COLO668 (cell line): ENCODE measurements around the gene HIF3A.
A peak's percentile ranks its signal among the peaks of the same experiment; 100 is the strongest.
"Not testable (repeated sequence)": the region's sequence is repeated elsewhere in the genome, so short reads cannot be mapped to it uniquely, and the experiment has no call there.

ENCODE experiments used
- DNase-seq: peaks from one replicate; lab custom pipeline; 2025; ENCODE audit not compliant: unreplicated experiment; lab: John Stamatoyannopoulos, UW

HIF3A gene

GRCh38 chr19:46296722-46297461 is at the start of gene HIF3A:
TSS of gene HIF3A (plus strand) at chr19:46297042. CDS start at chr19:46297077, 35 bp downstream.
- DNase-seq: no peak

GRCh38 chr19:46250076-46250735 is 46.6 kb upstream of the HIF3A start:
- DNase-seq: no peak

- DNase-seq: peak; percentile 76
Observed at GRCh38 chr19:46251416-46251815, 45.4 kb upstream of the HIF3A start.

GRCh38 chr19:46254776-46255175 is 42.1 kb upstream of the HIF3A start:
- DNase-seq: no peak

GRCh38 chr19:46256855-46257254 is 40.0 kb upstream of the HIF3A start:
- DNase-seq: no peak

GRCh38 chr19:46261501-46261900 is 35.3 kb upstream of the HIF3A start:
- not testable (repeated sequence) for DNase-seq

GRCh38 chr19:46262684-46263296 is 34.1 kb upstream of the HIF3A start:
- DNase-seq: peak; percentile 57

- not testable (repeated sequence) for DNase-seq
Observed at GRCh38 chr19:46264801-46265200, 32.0 kb upstream of the HIF3A start.

GRCh38 chr19:46265217-46265828 is 31.5 kb upstream of the HIF3A start:
- peak; percentile 77 for DNase-seq

- no peak for DNase-seq
Observed at GRCh38 chr19:46269101-46269500, 27.7 kb upstream of the HIF3A start.

GRCh38 chr19:46270521-46271256 is 26.2 kb upstream of the HIF3A start:
- DNase-seq: no peak

- no peak for DNase-seq
Observed at GRCh38 chr19:46271481-46272197, 25.2 kb upstream of the HIF3A start.

GRCh38 chr19:46273931-46274330 is 22.9 kb upstream of the HIF3A start:
- not testable (repeated sequence) for DNase-seq

- no peak for DNase-seq
Observed at GRCh38 chr19:46279177-46279576, 17.7 kb upstream of the HIF3A start.

GRCh38 chr19:46283771-46284170 is 13.1 kb upstream of the HIF3A start:
- DNase-seq: no peak

- DNase-seq: no peak
Observed at GRCh38 chr19:46284635-46285034, 12.2 kb upstream of the HIF3A start.

GRCh38 chr19:46287585-46287984 is 9.3 kb upstream of the HIF3A start:
- DNase-seq: no peak

GRCh38 chr19:46288896-46289588 is 7.8 kb upstream of the HIF3A start:
- no peak for DNase-seq

GRCh38 chr19:46289724-46290619 is 6.9 kb upstream of the HIF3A start:
- no peak for DNase-seq
